Activated CD8-positive, alpha-beta memory T cell treated with anti-CD3 and anti-CD28 coated beads for 1 hour (primary cell): ENCODE data around the gene CRELD2.

Experiments
- DNase-seq, 2 donors: peaks; one replicate each; pipeline ENCODE4 v3.0.0-alpha.2; 2020; ENCODE audit warnings: low read depth in 1 of 2; ENCODE audit errors: extremely low read depth in 1 of 2

CRELD2 gene

DNA sequence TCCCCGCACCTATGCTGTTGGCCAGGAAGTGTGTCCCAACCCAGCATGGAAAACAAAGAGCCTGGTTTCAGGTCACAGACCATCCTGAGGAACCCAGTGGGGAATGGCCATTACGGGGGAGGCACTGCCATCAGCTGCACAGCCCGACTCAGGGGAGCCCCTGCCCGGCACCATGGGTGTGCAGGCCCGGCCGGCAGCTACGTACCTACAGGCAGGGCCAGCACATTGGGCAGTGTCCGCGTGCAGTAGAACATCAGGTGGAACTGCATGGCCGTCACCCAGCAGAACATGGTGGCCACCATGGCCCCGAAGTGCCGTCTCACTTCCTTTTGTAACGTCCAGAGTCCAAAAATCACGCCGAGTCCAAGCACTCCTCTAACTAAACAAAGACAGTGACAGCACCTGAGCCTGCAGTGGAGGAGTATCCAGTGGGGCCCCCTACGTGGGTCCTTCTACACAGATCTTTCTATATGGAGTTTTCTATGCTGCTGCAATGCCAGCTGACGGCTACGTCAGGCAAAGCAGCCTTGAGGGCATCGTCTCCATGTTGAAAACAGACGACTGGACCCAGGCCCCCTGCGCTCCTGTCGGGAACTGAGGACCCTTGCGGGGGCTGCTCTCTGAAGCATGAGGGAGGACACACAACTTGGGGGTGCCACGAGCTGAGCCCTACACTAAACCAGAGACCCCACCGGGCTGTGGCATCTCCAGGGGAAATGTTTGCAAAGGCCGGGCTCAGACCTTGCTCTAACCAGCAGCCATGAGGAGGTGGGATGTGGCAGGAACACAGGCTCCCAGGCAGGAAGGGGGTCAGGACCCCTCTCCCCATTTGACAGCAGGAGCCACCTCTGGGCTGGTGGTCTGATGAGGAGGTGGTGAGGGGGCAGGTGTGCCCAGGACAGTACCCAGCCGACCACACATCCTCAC is 7.9 kb upstream of the CRELD2 start:
- DNase-seq, result no peak

DNA sequence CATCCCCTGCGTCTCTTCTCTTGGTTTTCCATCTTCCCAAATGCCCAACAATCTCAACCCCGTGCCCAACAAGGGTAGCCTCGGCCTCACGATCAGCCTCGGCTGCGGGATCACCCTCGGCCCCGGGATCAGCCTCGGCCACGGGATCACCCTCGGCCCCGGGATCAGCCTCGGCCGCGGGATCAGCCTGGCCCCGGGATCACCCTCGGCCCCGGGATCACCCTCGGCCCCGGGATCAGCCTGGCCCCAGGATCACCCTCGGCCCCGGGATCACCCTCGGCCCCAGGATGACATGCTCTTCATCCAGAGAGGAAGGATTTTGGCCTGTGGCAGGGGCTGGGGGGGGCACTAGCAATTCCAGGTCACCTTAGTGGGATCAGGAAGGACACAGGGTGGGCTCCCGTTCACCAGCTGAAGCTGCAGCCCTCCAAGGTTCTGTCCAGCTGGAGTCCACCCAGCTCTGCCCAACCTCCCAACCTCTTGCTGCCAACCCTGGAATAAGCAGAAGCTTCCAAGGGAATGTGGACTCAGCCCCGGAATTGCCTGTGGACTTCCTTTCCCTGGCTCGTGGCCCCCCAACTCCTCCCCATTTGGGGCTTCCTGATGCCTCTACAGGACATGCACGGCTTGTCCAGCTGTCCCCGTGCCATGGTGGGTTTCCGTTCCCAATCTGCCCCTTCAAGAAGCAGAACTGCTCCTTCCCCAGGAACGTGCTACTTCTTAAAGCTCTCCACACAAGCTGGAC is 6.4 kb upstream of the CRELD2 start:
- no peak for DNase-seq

DNA sequence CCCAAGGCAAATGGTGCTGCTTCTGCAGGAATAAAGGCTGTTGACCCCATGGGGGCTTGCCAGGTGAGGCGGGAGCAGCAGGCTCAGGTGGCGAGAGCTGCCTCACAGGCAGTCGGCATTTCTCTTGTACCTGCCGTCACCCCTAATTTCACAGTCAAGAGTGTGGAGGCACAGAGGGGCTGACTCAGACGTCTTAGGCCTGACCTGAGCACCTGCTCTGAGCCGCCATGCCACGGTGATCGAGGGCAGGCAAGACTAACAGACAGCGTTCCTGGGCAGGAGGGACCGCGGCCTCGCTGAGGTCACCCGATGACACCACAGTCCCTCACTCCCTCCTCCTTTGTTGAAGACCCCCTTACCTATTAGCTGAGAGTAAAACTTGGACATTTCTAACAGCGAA is 5.4 kb upstream of the CRELD2 start:
- DNase-seq, result no peak

DNA sequence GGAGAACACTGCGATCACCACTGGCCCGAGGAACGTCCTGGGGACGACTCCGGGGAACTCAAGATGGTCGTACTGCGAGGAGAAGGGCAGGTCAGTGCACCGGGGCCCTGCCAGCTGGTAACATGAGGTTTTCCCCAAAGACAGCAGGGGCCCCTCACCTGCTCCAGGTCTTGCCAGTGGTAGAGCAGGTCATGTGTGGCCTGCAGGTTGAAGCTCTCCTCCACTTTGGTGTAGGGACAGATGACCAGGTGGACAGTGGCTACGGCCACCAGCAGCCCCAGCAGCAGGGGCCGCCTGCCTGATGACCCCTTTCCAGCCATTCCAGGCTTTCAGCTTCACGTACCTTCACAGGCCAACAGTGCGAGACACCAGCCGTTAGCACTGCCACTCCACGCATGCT is 5.0 kb upstream of the CRELD2 start:
- DNase-seq, result no peak

DNA sequence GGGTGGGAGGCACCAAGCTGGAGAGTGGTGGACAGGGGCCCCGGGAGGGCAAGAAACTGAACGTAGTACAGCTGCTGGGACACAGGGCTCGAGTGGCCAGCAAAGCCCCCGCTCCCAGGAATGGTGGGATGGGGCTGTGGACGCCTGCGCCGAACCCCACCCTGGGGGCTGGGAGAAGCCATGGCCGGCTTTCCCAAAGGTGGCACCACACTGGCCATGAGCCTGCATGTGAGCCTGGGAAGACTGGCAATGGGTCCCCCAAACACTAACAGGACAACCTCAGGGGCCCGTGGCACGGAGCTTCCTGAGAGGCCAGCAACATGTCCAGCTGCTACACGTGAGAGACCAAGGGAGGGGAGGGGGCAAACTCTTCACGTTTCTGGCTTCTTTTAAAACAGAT is 4.2 kb upstream of the CRELD2 start:
- DNase-seq, result no peak

DNA sequence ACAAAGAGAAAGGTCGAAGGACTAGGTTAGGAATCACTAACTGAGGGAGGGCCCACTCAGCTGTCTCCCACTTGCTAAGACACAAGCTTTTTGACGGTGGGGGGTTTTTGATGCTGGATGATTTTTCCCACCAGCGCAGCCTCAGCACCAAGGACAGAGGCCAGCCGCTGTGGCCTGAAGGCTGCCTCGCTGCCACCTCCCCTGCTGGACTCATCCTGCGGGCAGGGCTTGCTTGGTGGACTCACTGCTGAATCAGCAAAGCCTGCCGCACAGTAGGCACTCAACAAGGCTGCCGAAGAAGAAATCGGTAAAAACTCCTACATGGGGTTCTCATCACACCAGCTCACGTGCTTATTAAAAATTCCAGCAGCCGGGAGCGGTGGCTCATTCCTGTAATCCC is 2.8 kb upstream of the CRELD2 start:
- no peak for DNase-seq

DNA sequence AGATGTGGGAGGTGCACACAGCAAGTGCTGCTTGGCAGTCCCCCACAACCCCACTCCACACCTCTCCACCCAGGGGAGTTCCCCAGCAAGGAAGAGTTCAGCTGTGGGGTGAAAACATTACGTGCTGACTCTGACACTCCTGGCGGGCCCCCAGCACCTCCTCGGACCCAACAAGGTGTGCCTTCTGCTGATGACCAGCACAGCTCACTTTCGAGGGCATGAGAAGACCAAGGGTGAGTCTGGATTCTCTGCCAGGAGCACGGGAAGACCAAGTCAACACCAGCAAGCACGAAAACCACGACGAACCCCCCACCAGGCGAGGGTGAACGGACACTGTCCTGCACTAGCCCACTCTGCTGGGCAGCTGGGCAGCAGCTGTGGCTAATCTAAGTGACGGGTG is 1.6 kb upstream of the CRELD2 start:
- DNase-seq, result no peak

DNA sequence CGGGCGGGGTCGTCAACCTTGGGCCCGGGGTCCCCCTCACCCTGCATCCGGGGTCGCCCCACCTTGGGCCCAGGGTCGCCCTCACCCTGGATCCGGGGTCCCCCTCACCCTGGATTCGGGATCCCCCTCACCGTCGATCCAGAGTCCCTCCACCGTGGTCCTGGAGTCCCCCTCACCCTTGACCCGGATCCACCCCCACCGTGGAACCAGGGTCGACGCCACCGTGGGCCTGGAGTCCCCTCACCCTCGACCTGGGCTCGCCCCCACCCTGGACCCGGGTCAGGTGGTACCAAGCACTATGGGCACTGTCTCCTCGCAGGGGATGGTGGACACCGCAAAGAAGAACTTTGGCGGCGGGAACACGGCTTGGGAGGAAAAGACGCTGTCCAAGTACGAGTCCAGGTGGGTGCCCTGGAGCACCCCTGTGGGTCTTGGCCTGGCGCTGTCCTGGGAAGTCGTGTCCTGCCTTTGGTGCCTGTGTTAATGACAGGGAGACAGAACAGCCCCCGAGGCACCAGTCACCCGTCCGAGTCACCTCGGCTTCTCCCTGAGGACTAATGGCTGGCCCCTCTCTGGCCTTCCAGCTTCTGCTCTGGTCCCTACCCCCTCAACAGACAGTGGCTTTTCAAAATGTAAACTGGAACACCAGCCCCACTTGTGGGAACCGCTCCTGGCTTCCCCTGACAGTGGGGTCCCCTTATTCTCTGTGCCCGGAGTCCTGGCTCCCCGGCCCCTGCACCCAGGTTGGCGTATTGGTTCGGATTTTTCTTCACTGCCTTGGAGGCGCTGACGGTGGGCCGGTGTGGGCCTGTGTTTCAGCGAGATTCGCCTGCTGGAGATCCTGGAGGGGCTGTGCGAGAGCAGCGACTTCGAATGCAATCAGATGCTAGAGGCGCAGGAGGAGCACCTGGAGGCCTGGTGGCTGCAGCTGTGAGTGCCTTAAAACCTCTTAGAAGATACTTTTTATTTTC is 762 bp downstream of the CRELD2 start:
- DNase-seq, result no peak

DNA sequence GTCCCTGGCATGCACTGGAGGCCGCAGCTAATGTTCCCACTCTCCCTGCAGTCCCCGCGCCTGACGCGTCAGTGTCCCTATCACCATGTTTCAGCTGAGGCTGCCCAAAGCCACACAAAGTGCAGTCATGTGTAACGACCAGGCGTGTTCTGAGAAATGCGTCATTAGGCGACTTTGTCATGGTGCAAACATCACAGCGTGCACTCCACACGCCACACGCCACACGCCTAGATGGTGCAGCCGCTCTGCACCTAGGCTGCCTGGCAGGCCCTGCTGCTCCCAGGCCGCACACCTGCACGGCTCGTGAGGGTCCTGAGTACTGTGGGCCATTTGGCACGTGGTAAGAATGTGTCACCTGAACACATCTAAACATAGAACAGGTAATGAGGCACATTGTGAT is 2.4 kb downstream of the CRELD2 start:
- DNase-seq, result no peak

DNA sequence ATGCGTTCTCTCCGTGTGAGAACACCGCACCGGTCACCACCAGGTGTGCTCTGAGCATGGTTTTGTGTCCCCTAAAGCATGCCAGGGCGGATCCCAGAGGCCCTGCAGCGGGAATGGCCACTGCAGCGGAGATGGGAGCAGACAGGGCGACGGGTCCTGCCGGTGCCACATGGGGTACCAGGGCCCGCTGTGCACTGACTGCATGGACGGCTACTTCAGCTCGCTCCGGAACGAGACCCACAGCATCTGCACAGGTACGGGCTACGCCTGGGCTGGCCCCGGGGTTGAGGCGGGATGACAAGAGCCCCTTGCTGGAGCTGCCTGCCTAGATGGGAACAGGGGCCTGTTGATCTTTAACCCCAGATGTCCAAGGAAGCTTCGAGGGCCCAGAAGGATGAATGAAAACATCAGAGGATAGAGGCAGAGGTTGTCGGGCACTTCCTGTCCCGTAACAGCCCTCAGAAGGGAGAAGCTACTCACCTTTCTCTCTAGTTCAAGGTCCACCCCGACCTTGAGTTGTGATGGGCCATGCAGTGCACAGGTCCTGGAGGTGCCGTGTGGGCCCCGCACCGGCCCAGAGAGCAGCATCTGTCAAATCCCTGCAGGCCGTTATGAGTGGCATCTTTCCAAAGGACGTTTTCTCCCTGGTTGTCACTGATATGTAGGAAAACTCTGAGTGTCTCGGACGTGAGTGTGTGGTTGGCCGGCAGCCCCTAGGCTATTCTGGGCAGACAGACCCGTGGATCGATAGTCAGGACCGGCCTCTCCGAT is 3.3 kb downstream of the CRELD2 start:
- DNase-seq, result no peak

DNA sequence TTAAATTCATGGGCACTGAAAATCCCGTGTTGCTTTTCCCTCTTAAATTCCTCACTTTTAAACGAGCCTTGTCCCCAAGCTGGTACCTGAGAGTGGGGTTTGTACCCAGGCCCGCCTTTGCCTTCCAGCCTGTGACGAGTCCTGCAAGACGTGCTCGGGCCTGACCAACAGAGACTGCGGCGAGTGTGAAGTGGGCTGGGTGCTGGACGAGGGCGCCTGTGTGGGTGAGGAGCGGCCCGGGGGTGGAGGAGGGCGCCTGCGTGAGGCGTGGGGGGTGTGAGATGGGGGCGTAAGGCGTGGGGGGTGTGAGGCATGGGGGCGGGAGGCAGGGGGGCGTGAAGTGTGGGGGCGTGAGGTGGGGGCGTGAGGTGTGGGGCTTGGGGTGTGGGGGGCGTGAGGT is 4.0 kb downstream of the CRELD2 start:
- DNase-seq, result no peak

DNA sequence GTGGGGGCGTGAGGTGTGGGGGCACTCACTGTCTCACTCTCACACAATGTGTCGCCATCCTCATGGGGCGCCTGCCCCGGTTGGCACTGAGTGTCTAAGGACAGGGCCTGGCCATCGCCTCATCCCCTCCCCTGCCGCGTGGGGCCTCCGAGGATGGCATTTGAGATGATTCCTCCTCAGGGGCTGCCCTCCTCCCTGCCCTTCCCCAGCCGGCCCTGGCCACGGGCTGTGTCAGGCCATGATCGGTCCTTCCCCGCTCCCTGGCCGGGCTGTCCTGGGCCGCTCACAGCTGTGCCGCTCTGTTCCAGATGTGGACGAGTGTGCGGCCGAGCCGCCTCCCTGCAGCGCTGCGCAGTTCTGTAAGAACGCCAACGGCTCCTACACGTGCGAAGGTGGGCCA is 4.5 kb downstream of the CRELD2 start:
- DNase-seq, result no peak

DNA sequence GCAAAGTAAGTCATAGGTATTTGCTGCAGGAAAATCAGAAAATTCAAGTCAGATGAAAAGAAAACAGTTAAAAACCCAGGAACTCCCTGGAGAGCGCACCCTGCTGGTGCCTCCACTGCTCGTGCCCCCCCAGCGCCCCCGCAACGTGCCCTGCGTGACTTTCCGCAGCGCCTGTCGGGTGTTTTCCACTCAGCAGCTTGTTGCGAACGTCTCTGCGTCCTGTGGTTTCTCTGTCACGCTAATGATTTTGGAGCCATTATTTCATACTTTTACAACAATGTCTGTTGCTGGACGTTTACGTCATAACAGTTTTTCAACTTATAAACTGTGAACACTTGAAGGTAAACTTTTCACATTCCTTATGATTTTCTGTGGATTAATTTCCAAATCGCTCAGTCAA is 5.0 kb downstream of the CRELD2 start:
- DNase-seq, result no peak

DNA sequence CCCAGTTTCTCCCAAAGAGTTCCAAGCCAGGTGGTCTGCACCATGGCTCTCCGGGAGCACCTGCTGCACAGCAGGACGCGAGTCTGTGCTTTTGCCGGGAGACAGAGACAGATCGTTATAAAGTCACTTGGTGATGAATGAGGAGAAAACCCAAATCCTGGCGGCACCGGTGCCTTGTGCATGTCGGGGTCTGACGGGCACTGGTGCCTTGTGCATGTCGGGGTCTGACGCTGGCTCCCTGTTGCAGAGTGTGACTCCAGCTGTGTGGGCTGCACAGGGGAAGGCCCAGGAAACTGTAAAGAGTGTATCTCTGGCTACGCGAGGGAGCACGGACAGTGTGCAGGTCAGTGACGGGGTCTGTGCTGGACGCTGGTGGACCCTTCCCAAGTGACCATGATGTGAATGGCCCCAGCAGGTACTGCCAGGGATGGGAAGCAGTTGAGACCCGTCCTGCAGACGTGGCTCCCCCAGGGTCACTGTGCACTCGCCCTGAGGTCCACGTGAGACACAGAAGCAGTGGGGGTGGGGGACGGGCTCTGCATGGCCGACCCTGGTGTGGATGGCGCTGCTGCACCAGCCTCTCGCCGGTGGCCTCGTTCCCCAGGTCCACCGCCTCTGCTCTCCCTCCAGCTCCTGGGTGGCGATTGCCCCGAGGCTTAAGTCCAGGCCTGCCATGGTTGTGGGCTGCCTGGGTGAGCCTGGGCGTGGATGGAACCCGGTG is 5.8 kb downstream of the CRELD2 start:
- no peak for DNase-seq

DNA sequence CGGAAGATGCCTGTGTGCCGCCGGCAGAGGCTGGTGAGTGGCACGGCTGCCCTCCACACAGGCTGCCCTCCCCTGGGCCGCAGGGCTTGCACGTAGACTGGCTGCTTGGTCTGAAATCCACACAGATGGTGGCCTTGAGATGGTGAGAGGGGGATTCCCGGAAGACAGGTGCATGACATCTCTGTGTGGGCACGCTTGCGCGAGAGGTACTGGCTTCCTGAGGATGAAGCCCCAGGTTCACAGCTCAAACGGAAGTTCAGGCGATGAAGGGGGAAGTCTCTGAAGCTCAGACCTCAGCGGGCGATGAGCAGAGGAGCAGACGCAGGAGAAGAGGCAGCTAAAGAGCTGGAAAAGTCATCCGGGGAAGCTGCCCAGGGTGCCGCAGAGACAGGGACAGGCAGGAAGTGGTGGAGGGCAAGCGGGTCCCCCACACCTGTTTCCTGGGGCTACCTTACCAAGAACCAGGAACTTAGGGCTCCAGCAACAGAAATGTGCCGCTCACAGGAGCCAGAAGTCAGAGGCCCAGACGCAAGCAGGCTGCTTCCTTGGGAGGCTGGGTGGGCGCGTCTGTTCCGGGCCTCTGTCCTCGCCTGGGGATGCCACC is 7.2 kb downstream of the CRELD2 start:
- peak; percentile 55 to 58 for DNase-seq

DNA sequence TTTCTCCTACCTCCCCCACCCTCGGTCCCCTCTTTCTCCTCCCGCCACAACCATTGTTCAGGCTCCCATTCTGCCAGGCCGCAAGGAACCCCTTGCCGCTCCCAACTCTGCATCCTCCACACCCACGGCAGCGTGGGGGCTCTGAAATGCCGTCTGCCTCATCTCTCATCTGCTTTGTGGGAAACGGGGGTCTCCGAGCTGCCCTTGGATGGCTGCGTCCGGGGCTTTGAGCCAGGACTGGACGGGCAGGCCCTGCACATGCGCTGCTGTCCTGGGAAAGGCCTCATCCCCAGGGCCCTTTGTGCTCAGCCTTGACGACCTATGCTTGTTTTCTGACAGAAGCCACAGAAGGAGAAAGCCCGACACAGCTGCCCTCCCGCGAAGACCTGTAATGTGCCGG is 8.5 kb downstream of the CRELD2 start:
- no peak for DNase-seq

DNA sequence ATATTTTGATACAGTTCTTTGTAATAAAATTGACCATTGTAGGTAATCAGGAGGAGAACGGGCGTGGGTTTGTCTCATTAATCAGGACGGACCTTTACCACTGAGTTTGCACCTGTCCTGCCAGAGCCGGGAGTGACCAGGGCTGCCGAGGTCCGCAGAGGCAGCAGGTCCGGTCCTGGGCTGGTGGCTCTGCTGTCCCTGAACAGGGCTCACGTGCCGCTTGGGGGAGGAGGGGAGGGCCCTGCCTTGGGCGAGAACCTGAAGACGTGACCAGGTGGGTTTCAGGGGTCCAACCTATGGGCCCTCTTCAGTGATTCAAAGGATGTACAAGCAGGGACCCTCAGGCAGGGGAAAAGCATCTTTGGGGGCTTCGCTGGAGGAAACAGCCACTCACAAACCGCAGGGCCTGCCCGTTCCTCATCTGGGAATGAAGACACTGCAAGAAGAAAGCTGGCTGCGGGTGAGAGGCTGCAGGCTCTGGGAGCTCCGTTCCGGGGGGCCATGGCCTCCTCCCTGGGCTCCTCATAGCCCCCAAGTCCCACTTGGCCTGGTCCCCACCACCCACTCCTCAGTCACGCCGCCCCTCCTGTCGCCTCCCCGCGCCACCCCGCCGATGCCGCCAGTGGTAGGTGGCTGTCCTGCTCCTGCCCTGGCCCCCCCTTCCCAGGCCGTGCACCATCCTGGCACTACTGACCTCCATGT is 9.2 kb downstream of the CRELD2 start:
- no peak for DNase-seq

DNA sequence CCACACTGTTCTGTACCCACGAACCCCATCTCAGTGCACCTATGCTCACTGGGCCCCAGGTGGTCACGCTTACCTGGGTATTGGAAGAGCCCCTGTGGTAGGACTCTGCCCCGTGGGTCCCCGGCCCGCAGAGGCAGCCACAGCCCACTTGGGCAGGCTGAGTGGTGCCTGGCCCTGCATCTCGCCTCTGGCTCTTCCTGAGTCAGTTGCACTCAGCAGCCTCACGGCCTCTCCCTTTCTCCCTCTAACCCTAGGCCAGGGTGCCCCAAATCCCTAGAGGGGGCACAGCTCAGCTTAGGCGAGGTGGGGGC is 9.7 kb downstream of the CRELD2 start:
- no peak for DNase-seq
